Measurements from ENCODE around the gene RNF13.

- no peak for TF ChIP-seq PRRX2 (CRISPR knock-in tag; IDR thresholded peaks at IDR 0.05)
- no peak for TF ChIP-seq ZNF263 (CRISPR knock-in tag; IDR thresholded peaks at IDR 0.05; ENCODE audit: low read depth)
Measured at GRCh38 chr3:149971403-149972075, 158.5 kb downstream of the RNF13 start.

Measured in WTC11 (cell line).